DND-41 (cell line): Measurements from ENCODE around the gene EPHB1.

Experiments used
- CTCF ChIP-seq: IDR thresholded peaks from 2 replicates; pipeline ENCODE4 v1.5.1; 2012; ENCODE audit warnings: borderline replicate concordance, low read length, moderate library complexity, mild to moderate bottlenecking; ENCODE audit not compliant: poor library complexity, severe bottlenecking; ENCODE audit errors: extremely low read depth
- EZH2 ChIP-seq: IDR thresholded peaks from 3 replicates; pipeline ENCODE4 v1.6.1; 2012; ENCODE audit warnings: borderline replicate concordance, low read depth, mild to moderate bottlenecking, moderate library complexity, low read length, inconsistent platforms; ENCODE audit not compliant: severe bottlenecking

GRCh38 chr3:134896696-134897095, 101.6 kb downstream of the EPHB1 start:
- no peak for TF ChIP-seq CTCF
- TF ChIP-seq EZH2: no peak
